Measurements from ENCODE around the gene TEPSIN.

Gene TEPSIN

DNA sequence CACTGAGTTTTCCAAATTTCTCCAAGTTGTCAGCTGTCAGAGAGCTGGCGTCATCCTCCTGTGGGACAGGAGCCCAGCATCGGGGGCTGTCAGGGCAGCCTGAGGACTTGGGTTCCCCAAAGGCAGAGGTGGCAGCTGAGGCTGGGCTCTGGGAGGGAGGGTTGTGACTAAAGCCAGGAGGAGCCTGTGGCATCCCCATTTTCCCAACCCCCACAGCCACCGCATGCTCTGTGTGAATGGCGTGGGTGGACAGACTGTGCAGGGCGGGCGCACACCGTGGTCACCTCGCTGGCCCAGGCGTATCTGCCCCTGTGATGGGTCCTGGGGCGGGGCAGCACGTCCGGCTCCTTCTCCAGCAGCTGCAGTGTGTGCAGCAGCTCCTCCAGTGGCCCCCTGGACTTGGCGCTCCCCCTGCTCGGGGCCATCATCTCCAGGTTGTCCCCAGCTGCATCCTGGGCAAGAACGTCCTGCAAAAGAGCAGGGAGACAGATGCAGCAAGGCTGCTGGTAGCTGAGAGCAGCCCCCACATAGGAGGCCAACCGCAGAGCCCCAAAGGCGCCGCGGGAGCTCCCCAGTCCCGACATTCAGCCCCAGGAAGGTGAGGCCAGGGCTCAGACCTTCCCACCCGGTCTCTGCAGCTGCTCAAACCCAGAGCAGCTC is 40.9 kb downstream of the TEPSIN start:
- DNase-seq (ENCODE audit: extremely low read depth, low read depth): no peak
- H3K4me3 ChIP-seq (replicated peaks; ENCODE audit: low read depth, low read length): no peak overlapping the region
- TF ChIP-seq, protein P1, sequence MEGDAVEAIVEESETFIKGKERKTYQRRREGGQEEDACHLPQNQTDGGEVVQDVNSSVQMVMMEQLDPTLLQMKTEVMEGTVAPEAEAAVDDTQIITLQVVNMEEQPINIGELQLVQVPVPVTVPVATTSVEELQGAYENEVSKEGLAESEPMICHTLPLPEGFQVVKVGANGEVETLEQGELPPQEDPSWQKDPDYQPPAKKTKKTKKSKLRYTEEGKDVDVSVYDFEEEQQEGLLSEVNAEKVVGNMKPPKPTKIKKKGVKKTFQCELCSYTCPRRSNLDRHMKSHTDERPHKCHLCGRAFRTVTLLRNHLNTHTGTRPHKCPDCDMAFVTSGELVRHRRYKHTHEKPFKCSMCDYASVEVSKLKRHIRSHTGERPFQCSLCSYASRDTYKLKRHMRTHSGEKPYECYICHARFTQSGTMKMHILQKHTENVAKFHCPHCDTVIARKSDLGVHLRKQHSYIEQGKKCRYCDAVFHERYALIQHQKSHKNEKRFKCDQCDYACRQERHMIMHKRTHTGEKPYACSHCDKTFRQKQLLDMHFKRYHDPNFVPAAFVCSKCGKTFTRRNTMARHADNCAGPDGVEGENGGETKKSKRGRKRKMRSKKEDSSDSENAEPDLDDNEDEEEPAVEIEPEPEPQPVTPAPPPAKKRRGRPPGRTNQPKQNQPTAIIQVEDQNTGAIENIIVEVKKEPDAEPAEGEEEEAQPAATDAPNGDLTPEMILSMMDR (IDR thresholded peaks at IDR 0.05; ENCODE audit: low read depth, low read length, missing control alignments): no peak

DNA sequence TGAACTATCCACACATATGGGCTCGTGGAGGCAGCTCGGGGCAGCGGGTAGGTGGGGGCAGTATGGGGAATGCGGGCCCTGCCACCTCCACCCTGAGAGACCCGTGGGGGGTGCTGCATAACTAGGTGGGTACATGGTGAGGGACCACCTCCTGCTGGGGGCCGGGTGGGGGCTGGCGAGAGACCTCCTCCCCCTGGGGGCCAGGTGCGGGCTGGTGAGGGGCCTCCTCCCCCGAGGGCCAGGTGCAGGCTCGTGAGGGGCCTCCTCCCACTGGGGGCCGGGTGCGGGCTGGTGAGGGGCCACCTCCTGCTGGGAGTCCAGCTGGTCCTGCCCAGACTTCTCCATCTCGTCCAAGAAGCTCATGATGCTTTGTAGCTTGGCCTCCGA is 41.5 kb downstream of the TEPSIN start:
- no peak overlapping the region for H3K4me3 ChIP-seq (replicated peaks; ENCODE audit: low read depth, low read length)
- TF ChIP-seq, protein P1 (IDR thresholded peaks at IDR 0.05; ENCODE audit: low read depth, low read length, missing control alignments): no peak
- DNase-seq (ENCODE audit: extremely low read depth, low read depth): no peak

DNA sequence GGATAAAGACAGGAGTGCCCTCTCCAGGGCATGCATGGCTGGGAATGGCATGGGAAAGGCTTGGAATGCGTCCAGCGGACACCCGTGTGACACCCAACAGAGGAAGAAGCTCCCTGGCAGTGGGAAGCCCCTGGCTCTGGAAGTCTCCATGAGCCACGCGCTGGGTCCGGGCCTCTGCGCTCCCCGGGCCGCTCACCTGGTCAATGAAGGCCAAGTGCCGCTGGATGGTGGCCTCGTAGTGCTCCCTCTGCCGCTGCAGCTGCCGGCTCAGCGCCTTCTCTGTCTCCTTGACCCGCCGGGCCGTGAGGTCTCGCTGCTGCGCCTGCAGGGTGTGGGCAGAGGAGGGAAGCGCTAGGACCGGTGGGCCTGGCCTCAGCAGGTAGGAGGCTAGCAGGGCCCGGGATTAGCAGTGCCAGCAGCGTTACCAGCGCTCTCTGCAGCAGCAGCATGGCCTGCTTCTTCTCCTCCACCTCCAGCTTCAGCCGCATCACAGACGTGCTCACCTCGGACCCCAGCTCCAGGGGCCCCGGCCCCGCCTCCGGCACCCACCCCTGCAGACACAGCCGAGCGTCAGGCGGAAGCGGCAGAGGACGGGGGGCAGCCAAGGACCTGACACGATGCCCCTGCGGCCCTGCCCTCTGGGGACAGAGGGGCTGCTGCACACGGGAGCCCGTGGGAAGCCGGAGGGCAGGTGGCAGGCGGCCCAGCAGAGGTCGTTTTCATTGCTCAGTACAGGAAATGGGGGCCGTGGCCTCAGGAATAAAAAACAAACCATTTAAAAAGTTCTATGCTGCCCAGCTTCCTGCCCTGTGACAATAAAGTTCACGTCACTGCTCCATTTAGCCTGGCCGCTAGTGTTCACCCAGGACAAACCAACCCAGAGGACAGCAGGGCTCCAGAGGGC is 42.1 kb downstream of the TEPSIN start:
- no peak for DNase-seq (ENCODE audit: extremely low read depth, low read depth)
- no peak overlapping the region for H3K4me3 ChIP-seq (replicated peaks; ENCODE audit: low read depth, low read length)
- TF ChIP-seq, protein P1 (IDR thresholded peaks at IDR 0.05; ENCODE audit: low read depth, low read length, missing control alignments): no peak

DNA sequence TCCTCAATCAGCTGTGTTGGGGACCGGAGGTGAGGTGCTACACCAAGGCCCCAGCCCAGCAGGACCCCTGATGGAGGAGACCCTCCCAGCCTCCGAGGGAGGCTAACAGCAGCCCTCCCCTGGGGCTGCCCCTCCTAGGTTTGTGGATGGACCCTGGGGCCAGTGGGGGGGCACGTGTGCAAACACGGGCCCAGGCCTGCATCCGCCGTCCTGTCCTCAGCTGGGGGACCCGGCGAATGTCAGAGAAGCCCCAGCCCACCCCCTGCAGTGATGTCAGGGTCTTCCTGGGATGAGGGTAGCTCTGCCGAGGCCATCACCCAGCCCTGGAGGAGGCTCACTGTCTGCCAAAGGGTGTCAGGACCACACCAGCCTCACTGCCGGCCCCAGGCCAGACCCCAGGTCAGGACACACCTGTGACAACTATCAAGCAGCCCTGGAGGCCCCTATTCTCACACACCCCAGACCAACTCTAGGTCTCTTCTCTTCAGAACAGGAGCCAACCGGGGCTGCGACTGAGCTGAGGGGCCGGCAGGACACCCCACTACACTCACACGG is 42.8 kb downstream of the TEPSIN start:
- TF ChIP-seq, protein P1 (IDR thresholded peaks at IDR 0.05; ENCODE audit: low read depth, low read length, missing control alignments): no peak
- H3K4me3 ChIP-seq (replicated peaks; ENCODE audit: low read depth, low read length): no peak overlapping the region
- DNase-seq (ENCODE audit: extremely low read depth, low read depth): no peak

DNA sequence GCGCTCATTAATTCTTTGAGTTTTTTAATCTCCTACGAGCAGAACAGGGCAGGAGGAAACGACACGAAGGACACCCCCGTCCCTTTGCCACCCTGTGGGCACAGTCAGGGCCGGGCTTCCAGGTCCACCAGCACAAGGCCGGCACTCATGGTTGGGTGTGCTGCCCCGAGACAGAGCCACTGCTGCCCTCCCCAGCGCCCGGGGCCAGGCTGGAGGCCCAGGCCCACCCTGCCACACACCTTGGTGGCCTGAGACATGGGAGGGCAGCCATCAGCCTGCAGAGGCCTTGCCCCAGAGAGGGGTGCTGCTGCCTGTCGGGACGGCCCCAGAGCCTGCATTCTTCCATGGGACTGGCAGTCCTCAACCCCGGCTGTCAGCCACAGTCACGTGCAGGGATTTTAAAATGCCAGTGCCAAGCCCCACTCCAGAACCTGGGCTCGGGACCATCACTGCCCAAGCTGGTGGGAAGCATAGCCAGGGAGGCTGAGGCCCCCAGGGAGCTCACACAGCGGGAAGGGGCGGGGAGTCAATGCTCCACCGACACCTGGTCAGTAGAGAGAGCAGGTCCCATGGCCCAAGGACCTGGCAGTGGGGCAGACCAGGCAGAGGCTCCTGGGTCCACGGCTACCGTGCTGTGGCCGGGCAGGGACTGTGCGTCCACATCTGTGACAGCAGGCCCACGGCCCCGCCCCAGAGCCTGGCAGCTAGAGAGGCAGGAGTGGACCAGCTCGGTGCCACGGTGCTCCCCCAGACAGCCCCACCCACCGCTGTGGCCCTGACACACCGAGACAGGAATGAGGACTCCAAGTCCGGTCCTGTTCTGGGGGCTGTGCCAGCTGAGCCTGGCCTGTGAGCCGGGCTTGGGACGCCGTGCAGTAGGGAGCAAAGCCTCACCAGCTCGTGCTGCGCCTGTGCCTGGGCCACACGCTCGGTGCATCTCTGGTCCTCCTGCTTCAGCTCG is 43.6 kb downstream of the TEPSIN start:
- no peak overlapping the region for H3K4me3 ChIP-seq (replicated peaks; ENCODE audit: low read depth, low read length)
- no peak for DNase-seq (ENCODE audit: extremely low read depth, low read depth)
- TF ChIP-seq, protein P1 (IDR thresholded peaks at IDR 0.05; ENCODE audit: low read depth, low read length, missing control alignments): no peak

DNA sequence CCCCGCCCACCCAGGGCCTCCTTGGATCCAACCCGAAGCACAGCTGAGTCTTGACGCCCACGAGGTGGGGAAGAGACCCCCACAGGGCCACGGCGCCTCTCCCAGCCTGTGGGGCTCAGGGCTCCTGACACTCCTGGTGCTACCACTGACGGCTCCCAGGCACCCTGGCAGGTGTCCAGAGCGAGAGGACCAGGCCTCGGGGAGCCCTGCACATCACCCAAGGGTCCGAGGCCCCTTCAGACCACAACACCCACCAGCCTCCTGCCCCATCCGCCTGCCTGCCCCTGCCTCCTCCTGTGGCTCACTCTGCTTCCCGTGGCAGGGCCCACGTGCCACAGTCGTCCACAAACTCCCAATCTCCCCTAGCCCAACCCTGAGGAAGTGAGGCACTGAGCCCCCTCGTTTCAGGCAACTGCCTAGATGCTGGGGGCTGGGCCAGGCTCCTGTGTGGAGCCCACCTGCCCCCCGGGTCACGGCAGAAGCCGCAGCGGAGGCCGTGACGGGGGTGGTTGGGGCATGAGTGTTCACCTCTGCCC is 44.6 kb downstream of the TEPSIN start:
- no peak for DNase-seq (ENCODE audit: extremely low read depth, low read depth)
- TF ChIP-seq, protein P1 (IDR thresholded peaks at IDR 0.05; ENCODE audit: low read depth, low read length, missing control alignments): no peak
- no peak overlapping the region for H3K4me3 ChIP-seq (replicated peaks; ENCODE audit: low read depth, low read length)
